H9 (cell line): Measurements from ENCODE around the gene GSTO2. TPM values are rescaled to one million over a fixed set of nuclear protein-coding genes. Genes with fewer than 3 reads are reported as not detected.

ENCODE experiments used
- DNase-seq: peaks from one replicate; pipeline ENCODE4 v3.0.0-alpha.2; 2017
- H2AFZ ChIP-seq: one replicate; pipeline ENCODE4 v1.6.1; 2013; ENCODE audit warnings: mild to moderate bottlenecking, low read length, control low read depth, moderate library complexity
- H2AK5ac ChIP-seq: 2 replicates; pipeline ENCODE4 v1.6.1; 2013; ENCODE audit warnings: low read length, control low read depth, mixed read lengths; ENCODE audit not compliant: insufficient read length
- H2BK120ac ChIP-seq: one replicate; pipeline ENCODE4 v1.6.1; 2013; ENCODE audit warnings: low read depth, mild to moderate bottlenecking, low read length, control low read depth, inconsistent platforms; ENCODE audit not compliant: poor library complexity, severe bottlenecking
- H2BK12ac ChIP-seq: 2 replicates; pipeline ENCODE4 v1.6.1; 2013; ENCODE audit warnings: low read length, control low read depth, mixed read lengths, low read depth; ENCODE audit not compliant: insufficient read length
- H2BK15ac ChIP-seq: 2 replicates; pipeline ENCODE4 v1.6.1; 2013; ENCODE audit warnings: low read depth, low read length, control low read depth
- H2BK20ac ChIP-seq: one replicate; pipeline ENCODE4 v1.6.1; 2013; ENCODE audit warnings: low read depth, mild to moderate bottlenecking, low read length, control low read depth, inconsistent platforms; ENCODE audit not compliant: poor library complexity, severe bottlenecking
- H2BK5ac ChIP-seq: 2 replicates; pipeline ENCODE4 v1.6.1; 2013; ENCODE audit warnings: low read length, control low read depth, mixed read lengths; ENCODE audit not compliant: insufficient read length
- H3K14ac ChIP-seq: 2 replicates; pipeline ENCODE4 v1.6.1; 2013; ENCODE audit warnings: low read length, control low read depth; ENCODE audit not compliant: insufficient read depth
- H3K18ac ChIP-seq: 2 replicates; pipeline ENCODE4 v1.6.1; 2013; ENCODE audit warnings: low read depth, mild to moderate bottlenecking, mixed read lengths, low read length, control low read depth; ENCODE audit not compliant: insufficient read length
- H3K23ac ChIP-seq: 2 replicates; pipeline ENCODE4 v1.6.1; 2013; ENCODE audit warnings: low read length, control low read depth, mixed read lengths, low read depth; ENCODE audit not compliant: insufficient read length
- H3K23me2 ChIP-seq: 2 replicates; pipeline ENCODE4 v1.6.1; 2013; ENCODE audit warnings: low read depth, mild to moderate bottlenecking, mixed read lengths, low read length, control low read depth; ENCODE audit not compliant: insufficient read length, poor library complexity, severe bottlenecking
- H3K27ac ChIP-seq: 2 replicates; pipeline ENCODE4 v1.5.1; 2013; ENCODE audit warnings: low read length, control low read depth, mixed read lengths, low read depth; ENCODE audit not compliant: insufficient read length
- H3K27me3 ChIP-seq: 2 replicates; pipeline ENCODE4 v1.6.1; 2013; ENCODE audit warnings: low read length, control low read depth, inconsistent platforms; ENCODE audit not compliant: insufficient read depth
- H3K4ac ChIP-seq: 2 replicates; pipeline ENCODE4 v1.6.1; 2013; ENCODE audit warnings: low read depth, mild to moderate bottlenecking, control low read depth, inconsistent platforms, low read length, moderate library complexity
- H3K4me1 ChIP-seq: 2 replicates; pipeline ENCODE4 v1.6.1; 2013; ENCODE audit warnings: low read length, control low read depth, inconsistent platforms; ENCODE audit not compliant: insufficient read depth
- H3K4me2 ChIP-seq: 2 replicates; pipeline ENCODE4 v1.6.1; 2013; ENCODE audit warnings: low read length, control low read depth, mixed read lengths; ENCODE audit not compliant: insufficient read length, insufficient read depth
- H3K56ac ChIP-seq: 2 replicates; pipeline ENCODE4 v1.6.1; 2013; ENCODE audit warnings: low read depth, mild to moderate bottlenecking, mixed read lengths, low read length, control low read depth; ENCODE audit not compliant: insufficient read length
- H3K79me1 ChIP-seq: 2 replicates; pipeline ENCODE4 v1.6.1; 2013; ENCODE audit warnings: low read depth, mild to moderate bottlenecking, moderate library complexity, low read length, control low read depth, inconsistent platforms; ENCODE audit not compliant: insufficient read depth, poor library complexity, severe bottlenecking
- H3K79me2 ChIP-seq: 2 replicates; pipeline ENCODE4 v1.6.1; 2013; ENCODE audit warnings: low read length, control low read depth, inconsistent platforms; ENCODE audit not compliant: insufficient read depth
- H3K9ac ChIP-seq: 2 replicates; pipeline ENCODE4 v1.6.1; 2013; ENCODE audit warnings: low read length, control low read depth, mixed read lengths; ENCODE audit not compliant: insufficient read length; ENCODE audit errors: extremely low read depth
- H3K9me3 ChIP-seq: one replicate; pipeline ENCODE4 v1.6.1; 2013; ENCODE audit warnings: low read depth, low read length, inconsistent platforms; ENCODE audit not compliant: control insufficient read depth
- H3T11ph ChIP-seq: one replicate; pipeline ENCODE4 v1.6.1; 2013; ENCODE audit warnings: mild to moderate bottlenecking, low read length, control low read depth, inconsistent platforms
- H4K20me1 ChIP-seq: one replicate; pipeline ENCODE4 v1.6.1; 2013; ENCODE audit not compliant: control insufficient read depth, insufficient read length, insufficient read depth
- H4K5ac ChIP-seq: 2 replicates; pipeline ENCODE4 v1.6.1; 2013; ENCODE audit warnings: low read depth, mild to moderate bottlenecking, mixed read lengths, low read length, control low read depth; ENCODE audit not compliant: insufficient read length
- H4K8ac ChIP-seq: replicated peaks from 2 replicates; pipeline ENCODE4 v1.6.1; 2013; ENCODE audit warnings: low read length, control low read depth, mixed read lengths, low read depth; ENCODE audit not compliant: insufficient read length
- H4K91ac ChIP-seq: 2 replicates; pipeline ENCODE4 v1.6.1; 2013; ENCODE audit warnings: low read depth, mild to moderate bottlenecking, moderate library complexity, mixed read lengths, low read length, control low read depth; ENCODE audit not compliant: insufficient read length
- H3K27ac Mint-ChIP-seq, 3 experiments: 2 replicates in 2 of 3; 3 replicates in 1 of 3; pipeline ENCODE4 v1.8.0; 2020 to 2021; ENCODE audit warnings: mixed read lengths in 3 of 3, mild to moderate bottlenecking in 1 of 3, moderate library complexity in 1 of 3
- H3K27me3 Mint-ChIP-seq: 2 replicates; pipeline ENCODE4 v1.8.0; 2021; ENCODE audit warnings: low read depth, mild to moderate bottlenecking, moderate library complexity, mixed read lengths
- H3K36me3 Mint-ChIP-seq, 3 experiments: 2 replicates in 2 of 3; 3 replicates in 1 of 3; pipeline ENCODE4 v1.8.0; 2020 to 2021; ENCODE audit warnings: low read depth in 3 of 3, mixed read lengths in 3 of 3; ENCODE audit not compliant: insufficient read depth in 1 of 3
- H3K4me1 Mint-ChIP-seq, 2 experiments: 2 replicates each; pipeline ENCODE4 v1.8.0; 2020; ENCODE audit warnings: mixed read lengths in 2 of 2
- H3K4me3 Mint-ChIP-seq, 2 experiments: 2 replicates in 1 of 2; 3 replicates in 1 of 2; pipeline ENCODE4 v1.8.0; 2020 to 2021; ENCODE audit warnings: mild to moderate bottlenecking in 2 of 2, mixed read lengths in 2 of 2, moderate library complexity in 1 of 2
- H3K9me3 Mint-ChIP-seq, 2 experiments: 2 replicates in 1 of 2; 3 replicates in 1 of 2; pipeline ENCODE4 v1.8.0; 2020; ENCODE audit warnings: mild to moderate bottlenecking in 2 of 2, mixed read lengths in 2 of 2, moderate library complexity in 1 of 2
- WGBS: extraction: QIAGEN DNeasy Blood & Tissue Kit; methylation state at CpG from one replicate; pipeline ENCODE4 v1.1.7; 2013; ENCODE audit warnings: missing lambda C conversion rate, low lambda C conversion rate, mixed read lengths; ENCODE audit not compliant: insufficient read length; ENCODE audit errors: extremely low coverage; 5-methylcytosine and 5-hydroxymethylcytosine counted together
- total RNA-seq: library from RNA; stranded (reverse); gene quantifications from 2 replicates; pipeline ENCODE4 v1.2.1, GENCODE V29; 2021
- TF ChIP-seq, protein P1 (sequence below): fragments of 200-600 bp; sonication (generic); conservative IDR thresholded peaks from 3 replicates; pipeline ENCODE4 v1.8.0; 2021; ENCODE audit warnings: antibody characterized with exemption, mild to moderate bottlenecking

GSTO2 gene
- total RNA-seq, 1 experiment from 2014 or later: 14.5 TPM

DNA sequence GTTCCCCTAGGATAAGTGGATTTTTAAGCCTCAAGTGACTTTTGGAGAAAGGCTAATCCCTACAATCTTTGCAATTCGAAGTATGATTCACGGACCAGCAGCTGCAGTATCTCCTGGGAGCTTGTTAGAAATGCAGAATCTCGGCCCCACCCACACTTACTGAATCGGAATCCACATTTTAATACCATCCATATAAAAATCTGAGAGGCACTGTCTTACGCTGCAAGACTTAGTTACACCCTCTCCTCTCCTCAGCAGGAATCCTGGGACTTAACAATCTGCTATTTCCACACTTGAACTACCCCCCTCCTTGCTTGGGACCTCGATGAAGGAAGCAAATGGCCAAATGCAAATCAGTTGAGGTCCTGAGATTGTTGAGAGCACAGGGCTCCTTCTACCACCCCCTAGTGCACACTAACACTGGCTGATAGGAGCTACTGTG, 48.3 kb downstream of the GSTO2 start:
- Histone ChIP-seq H2BK15ac (no peak overlapping the region), H3K9ac (no peak overlapping the region), H3K4ac (no peak overlapping the region), H3K14ac (no peak overlapping the region), H4K8ac (no peak overlapping the region), H3K27ac (no peak overlapping the region), H3K79me2 (peaks cover 18% of the 10 kb centered on the region; the same call in 1 of the 2 replicates), H4K5ac (no peak overlapping the region), H2AK5ac (no peak overlapping the region), H2BK20ac (no peak overlapping the region), H2BK5ac (no peak overlapping the region), H2BK120ac (no peak overlapping the region), H3T11ph (no peak overlapping the region), H4K91ac (no peak overlapping the region), H3K9me3 (no peaks in the 10 kb centered on the region), H3K4me1 (peaks cover 10% of the 10 kb centered on the region), H3K23me2 (no peaks in the 10 kb centered on the region), H2BK12ac (no peak overlapping the region), H4K20me1 (no peaks in the 10 kb centered on the region), H3K79me1 (no peaks in the 10 kb centered on the region), H2AFZ (no peak overlapping the region), H3K18ac (no peak overlapping the region), H3K23ac (no peak overlapping the region), H3K56ac (no peak overlapping the region), H3K4me2 (peak overlapping the region; percentile 2), H3K27me3 (no peaks in the 10 kb centered on the region)
- DNase-seq: no peak
- H3K36me3 Mint-ChIP-seq: peaks cover 20 to 48% (median 36%) of the 10 kb centered on the region in 3 experiments; a peak in 6 of 7 replicates
- no peak overlapping the region for H3K4me3 Mint-ChIP-seq
- TF ChIP-seq, protein P1, sequence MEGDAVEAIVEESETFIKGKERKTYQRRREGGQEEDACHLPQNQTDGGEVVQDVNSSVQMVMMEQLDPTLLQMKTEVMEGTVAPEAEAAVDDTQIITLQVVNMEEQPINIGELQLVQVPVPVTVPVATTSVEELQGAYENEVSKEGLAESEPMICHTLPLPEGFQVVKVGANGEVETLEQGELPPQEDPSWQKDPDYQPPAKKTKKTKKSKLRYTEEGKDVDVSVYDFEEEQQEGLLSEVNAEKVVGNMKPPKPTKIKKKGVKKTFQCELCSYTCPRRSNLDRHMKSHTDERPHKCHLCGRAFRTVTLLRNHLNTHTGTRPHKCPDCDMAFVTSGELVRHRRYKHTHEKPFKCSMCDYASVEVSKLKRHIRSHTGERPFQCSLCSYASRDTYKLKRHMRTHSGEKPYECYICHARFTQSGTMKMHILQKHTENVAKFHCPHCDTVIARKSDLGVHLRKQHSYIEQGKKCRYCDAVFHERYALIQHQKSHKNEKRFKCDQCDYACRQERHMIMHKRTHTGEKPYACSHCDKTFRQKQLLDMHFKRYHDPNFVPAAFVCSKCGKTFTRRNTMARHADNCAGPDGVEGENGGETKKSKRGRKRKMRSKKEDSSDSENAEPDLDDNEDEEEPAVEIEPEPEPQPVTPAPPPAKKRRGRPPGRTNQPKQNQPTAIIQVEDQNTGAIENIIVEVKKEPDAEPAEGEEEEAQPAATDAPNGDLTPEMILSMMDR: no peak; the same call in 2 of the 3 replicates
- H3K27me3 Mint-ChIP-seq: no peaks in the 10 kb centered on the region
- peak overlapping the region; percentile 0 to 44 (median 38); a peak in 3 of 7 replicates for H3K27ac Mint-ChIP-seq
- H3K9me3 Mint-ChIP-seq: no peaks in the 10 kb centered on the region
- WGBS: no CpG with 5 or more reads among the region's 6 CpGs
- peaks cover 46 to 49% of the 10 kb centered on the region in 2 experiments for H3K4me1 Mint-ChIP-seq
